BE2C (cell line): ENCODE results near the gene KCNK13.
"Not testable (repeated sequence)": the region's sequence is repeated elsewhere in the genome, so short reads cannot be mapped to it uniquely, and the experiment has no call there.

Source experiments
- DNase-seq: peaks from one replicate; pipeline ENCODE4 v3.0.0-alpha.2; 2020
- H3K27me3 ChIP-seq: fragments of 250-450 bp; sonication (Bioruptor Pico); 2 replicates; pipeline ENCODE4 v1.5.1; 2020; ENCODE audit warnings: mild to moderate bottlenecking
- H3K36me3 ChIP-seq: fragments of 250-450 bp; sonication (Bioruptor Pico); 2 replicates; pipeline ENCODE4 v1.5.1; 2020; ENCODE audit warnings: mild to moderate bottlenecking
- H3K4me1 ChIP-seq: fragments of 250-450 bp; sonication (Bioruptor Pico); 2 replicates; pipeline ENCODE4 v1.5.1; 2020
- H3K4me3 ChIP-seq: 2 replicates; pipeline ENCODE4 v1.5.1; 2011; ENCODE audit warnings: low read depth, low read length
- H3K9me3 ChIP-seq: fragments of 250-450 bp; sonication (Bioruptor Pico); 2 replicates; pipeline ENCODE4 v1.5.1; 2020
- TF ChIP-seq, protein P1 (sequence below): IDR thresholded peaks from 2 replicates; pipeline ENCODE4 v1.5.1; 2012; ENCODE audit warnings: mild to moderate bottlenecking, low read depth, low read length

Gene KCNK13

DNA sequence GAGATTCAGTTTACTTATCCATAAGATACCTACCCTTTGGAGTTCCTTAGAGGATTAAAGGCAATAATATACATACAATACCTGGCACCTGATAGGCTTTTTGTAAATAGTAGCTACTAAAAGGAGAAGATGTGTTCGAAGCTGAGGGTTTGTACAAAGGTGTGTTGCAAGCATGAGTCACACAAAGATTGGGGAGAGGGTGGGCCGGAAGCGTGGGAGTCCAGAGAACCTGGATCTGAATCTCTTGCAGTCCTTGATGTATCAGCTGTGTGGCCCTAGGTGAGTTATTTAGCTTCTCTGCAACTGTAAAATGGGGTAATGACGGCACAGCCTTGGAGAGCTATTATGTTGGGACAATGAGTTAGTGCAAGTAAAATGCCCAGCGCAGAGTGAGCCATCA lies 132.9 kb downstream of the KCNK13 start:
- Histone ChIP-seq H3K9me3 (no peaks in the 10 kb centered on the region; the same call in 1 of the 2 replicates), H3K36me3 (no peaks in the 10 kb centered on the region), H3K27me3 (no peaks in the 10 kb centered on the region), H3K4me1 (no peaks in the 10 kb centered on the region; the same call in 1 of the 2 replicates), H3K4me3 (no peak overlapping the region)
- no peak for DNase-seq
- TF ChIP-seq, protein P1, sequence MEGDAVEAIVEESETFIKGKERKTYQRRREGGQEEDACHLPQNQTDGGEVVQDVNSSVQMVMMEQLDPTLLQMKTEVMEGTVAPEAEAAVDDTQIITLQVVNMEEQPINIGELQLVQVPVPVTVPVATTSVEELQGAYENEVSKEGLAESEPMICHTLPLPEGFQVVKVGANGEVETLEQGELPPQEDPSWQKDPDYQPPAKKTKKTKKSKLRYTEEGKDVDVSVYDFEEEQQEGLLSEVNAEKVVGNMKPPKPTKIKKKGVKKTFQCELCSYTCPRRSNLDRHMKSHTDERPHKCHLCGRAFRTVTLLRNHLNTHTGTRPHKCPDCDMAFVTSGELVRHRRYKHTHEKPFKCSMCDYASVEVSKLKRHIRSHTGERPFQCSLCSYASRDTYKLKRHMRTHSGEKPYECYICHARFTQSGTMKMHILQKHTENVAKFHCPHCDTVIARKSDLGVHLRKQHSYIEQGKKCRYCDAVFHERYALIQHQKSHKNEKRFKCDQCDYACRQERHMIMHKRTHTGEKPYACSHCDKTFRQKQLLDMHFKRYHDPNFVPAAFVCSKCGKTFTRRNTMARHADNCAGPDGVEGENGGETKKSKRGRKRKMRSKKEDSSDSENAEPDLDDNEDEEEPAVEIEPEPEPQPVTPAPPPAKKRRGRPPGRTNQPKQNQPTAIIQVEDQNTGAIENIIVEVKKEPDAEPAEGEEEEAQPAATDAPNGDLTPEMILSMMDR = no peak

DNA sequence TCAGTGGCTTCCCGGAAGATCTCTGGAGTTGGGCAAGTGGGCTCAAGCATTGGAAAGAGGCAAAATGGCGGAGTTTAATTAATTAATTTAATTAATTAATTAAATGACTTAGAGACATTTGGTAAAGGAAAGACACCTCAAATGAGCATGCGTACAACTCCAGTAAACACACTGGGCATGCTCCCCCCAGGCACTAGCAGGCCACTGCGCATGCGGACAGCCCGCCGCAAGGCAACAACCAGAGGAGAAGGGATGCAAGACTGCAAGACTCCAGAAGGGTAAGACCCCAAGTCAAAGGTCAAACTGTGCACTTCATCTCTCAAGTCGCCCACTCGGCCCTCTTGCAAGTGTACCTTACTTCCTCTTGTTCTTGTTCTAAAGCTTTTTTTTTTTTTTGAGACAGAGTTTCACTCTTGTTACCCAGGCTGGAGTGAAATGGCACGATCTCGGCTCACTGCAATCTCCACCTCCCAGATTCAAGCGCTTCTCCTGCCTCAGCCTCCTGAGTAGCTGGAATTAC lies 136.8 kb downstream of the KCNK13 start:
- no peak for DNase-seq
- TF ChIP-seq, protein P1 = no peak
- H3K4me3 ChIP-seq = no peak overlapping the region
- no peaks in the 10 kb centered on the region for H3K36me3 ChIP-seq
- H3K27me3 ChIP-seq = no peaks in the 10 kb centered on the region
- no peaks in the 10 kb centered on the region; the same call in 1 of the 2 replicates for H3K4me1 ChIP-seq
- no peaks in the 10 kb centered on the region; the same call in none of the 2 replicates for H3K9me3 ChIP-seq

DNA sequence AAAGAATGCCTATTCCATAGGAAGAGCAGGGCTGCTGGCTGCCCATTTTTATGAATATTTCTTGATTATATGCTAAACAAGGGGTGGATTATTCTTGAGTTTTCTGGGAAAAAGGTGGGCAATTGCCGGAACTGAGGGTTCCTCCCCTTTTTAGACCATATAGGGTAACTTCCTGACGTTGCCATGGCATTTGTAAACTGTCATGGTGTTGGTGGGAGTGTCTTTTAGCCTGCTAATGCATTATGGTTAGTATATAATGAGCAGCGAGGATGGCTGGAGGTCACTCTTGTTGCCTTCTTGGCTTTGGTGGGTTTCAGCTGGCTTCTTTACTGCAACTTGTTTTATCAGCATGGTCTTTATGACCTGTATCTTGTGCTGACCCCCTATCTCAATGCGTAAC lies 138.8 kb downstream of the KCNK13 start:
- H3K27me3 ChIP-seq, DNase-seq, H3K9me3 ChIP-seq, H3K36me3 ChIP-seq, H3K4me1 ChIP-seq, H3K4me3 ChIP-seq: not testable (repeated sequence)

DNA sequence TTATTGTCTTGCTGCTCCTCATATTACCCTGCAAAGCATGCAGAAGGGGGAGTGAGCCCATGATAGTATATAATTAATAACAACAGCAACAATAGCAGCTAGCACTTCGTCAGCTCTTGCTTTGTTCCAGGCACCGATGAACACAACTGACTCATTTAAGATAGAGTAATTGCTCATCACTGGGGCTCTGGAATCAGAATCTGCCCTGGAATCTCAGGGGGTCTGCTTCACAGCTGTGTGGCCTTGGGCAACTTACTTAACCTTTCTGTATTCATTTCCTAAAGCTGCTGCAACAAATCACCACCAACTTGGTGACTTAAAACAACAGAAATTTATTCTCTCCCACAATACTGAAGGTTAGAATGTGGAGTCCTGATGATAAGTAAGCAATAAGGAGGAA lies 139.6 kb downstream of the KCNK13 start:
- no peaks in the 10 kb centered on the region; the same call in none of the 2 replicates for H3K9me3 ChIP-seq
- H3K36me3 ChIP-seq = no peaks in the 10 kb centered on the region
- H3K4me1 ChIP-seq = no peaks in the 10 kb centered on the region
- no peak for DNase-seq
- no peak overlapping the region for H3K4me3 ChIP-seq
- no peaks in the 10 kb centered on the region for H3K27me3 ChIP-seq
- TF ChIP-seq, protein P1 = no peak

DNA sequence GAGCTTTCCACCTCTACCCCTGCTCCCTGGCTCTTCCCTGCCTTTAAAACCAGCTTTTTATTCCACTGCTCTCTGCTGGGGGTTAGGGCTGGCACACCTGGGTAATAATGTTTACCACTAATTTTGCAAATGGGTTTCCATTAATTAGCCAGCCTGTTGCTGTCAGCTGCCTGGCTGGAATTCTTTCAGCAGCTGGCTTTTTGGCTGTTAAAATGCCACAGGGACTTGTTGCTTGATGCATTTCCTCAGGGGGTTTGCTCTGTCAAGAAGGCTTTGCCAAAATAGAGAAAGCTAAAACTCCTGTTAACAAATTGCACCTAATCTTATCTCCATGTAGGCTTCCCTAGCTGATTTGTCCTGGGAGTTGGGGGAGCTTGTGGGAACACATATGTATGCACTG lies 142.7 kb downstream of the KCNK13 start:
- Histone ChIP-seq H3K4me1 (no peaks in the 10 kb centered on the region), H3K4me3 (no peak overlapping the region), H3K9me3 (no peaks in the 10 kb centered on the region; the same call in none of the 2 replicates), H3K36me3 (no peaks in the 10 kb centered on the region), H3K27me3 (no peaks in the 10 kb centered on the region)
- DNase-seq = no peak
- TF ChIP-seq, protein P1 = no peak

DNA sequence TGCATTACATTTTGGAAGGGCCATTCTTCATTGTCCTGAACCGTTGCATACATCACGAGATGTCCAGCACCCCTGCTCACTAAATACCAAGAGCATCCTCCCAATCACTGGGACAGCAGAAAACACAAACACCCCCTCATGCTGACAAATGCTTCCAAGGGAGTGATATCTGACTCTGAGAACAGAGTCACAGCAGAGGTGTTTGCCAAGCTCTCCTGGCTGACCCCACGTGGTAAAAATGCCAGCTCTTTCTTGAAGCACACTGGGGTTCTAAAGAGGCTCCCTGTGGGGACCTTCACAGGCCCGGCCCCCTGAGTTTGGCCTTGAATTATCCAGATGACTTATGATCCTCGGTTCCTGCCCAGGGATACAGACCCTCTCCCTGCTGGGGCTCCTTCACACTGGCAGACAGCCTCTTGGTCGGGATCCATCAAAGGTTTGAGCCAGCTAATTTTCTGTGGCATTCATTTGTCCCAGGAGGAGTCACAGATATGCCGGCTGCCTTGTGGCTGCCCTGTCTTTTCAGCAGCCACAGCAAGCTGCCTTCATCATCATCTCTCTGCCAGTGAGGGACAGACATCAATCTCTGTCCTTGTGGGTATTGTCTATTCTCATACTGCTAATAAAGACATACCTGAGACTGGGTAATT lies 151.4 kb downstream of the KCNK13 start:
- no peaks in the 10 kb centered on the region for H3K4me1 ChIP-seq
- H3K36me3 ChIP-seq = no peaks in the 10 kb centered on the region
- H3K9me3 ChIP-seq = peaks cover 2% of the 10 kb centered on the region; the same call in 1 of the 2 replicates
- no peaks in the 10 kb centered on the region for H3K27me3 ChIP-seq
- no peak for DNase-seq
- no peak overlapping the region for H3K4me3 ChIP-seq
- TF ChIP-seq, protein P1 = no peak
